Measurements from ENCODE around the gene FAM20C.
"Not testable (repeated sequence)": the region's sequence is repeated elsewhere in the genome, so short reads cannot be mapped to it uniquely, and the experiment has no call there.

Gene FAM20C

GRCh38 chr7:228610-229009, 36.2 kb downstream of the FAM20C start:
- no peak for DNase-seq (ENCODE audit: low spot score)

GRCh38 chr7:229184-229964, 37.0 kb downstream of the FAM20C start:
- DNase-seq (ENCODE audit: low spot score), result no peak

- DNase-seq (ENCODE audit: low spot score), result no peak
These were observed 37.9 kb downstream of the FAM20C start for GRCh38 chr7:230274-230673.

- no peak for DNase-seq (ENCODE audit: low spot score)
These were observed 38.9 kb downstream of the FAM20C start for GRCh38 chr7:231030-231857.

GRCh38 chr7:231858-232246, 39.5 kb downstream of the FAM20C start:
- DNase-seq (ENCODE audit: low spot score), result no peak

- no peak for DNase-seq (ENCODE audit: low spot score)
These were observed 40.3 kb downstream of the FAM20C start for GRCh38 chr7:232410-233248.

GRCh38 chr7:233249-234035, 41.1 kb downstream of the FAM20C start:
- no peak for DNase-seq (ENCODE audit: low spot score)

GRCh38 chr7:234051-234707, 41.8 kb downstream of the FAM20C start:
- no peak for DNase-seq (ENCODE audit: low spot score)

- no peak for DNase-seq (ENCODE audit: low spot score)
These were observed 42.6 kb downstream of the FAM20C start for GRCh38 chr7:234708-235553.

GRCh38 chr7:235576-236395, 43.4 kb downstream of the FAM20C start:
- no peak for DNase-seq (ENCODE audit: low spot score)

- no peak for DNase-seq (ENCODE audit: low spot score)
These were observed 44.6 kb downstream of the FAM20C start for GRCh38 chr7:236967-237366.

GRCh38 chr7:237385-237784, 45.0 kb downstream of the FAM20C start:
- no peak for DNase-seq (ENCODE audit: low spot score)

GRCh38 chr7:240146-240676, 47.8 kb downstream of the FAM20C start:
- no peak for DNase-seq (ENCODE audit: low spot score)

- DNase-seq (ENCODE audit: low spot score), result no peak
These were observed 48.6 kb downstream of the FAM20C start for GRCh38 chr7:240887-241421.

GRCh38 chr7:241513-241912, 49.1 kb downstream of the FAM20C start:
- DNase-seq (ENCODE audit: low spot score), result no peak

GRCh38 chr7:242826-243579, 50.6 kb downstream of the FAM20C start:
- DNase-seq (ENCODE audit: low spot score), result not testable (repeated sequence)

- DNase-seq (ENCODE audit: low spot score), result not testable (repeated sequence)
These were observed 51.2 kb downstream of the FAM20C start for GRCh38 chr7:243580-243978.

GRCh38 chr7:244974-245373, 52.6 kb downstream of the FAM20C start:
- DNase-seq (ENCODE audit: low spot score), result no peak

All from COLO829 (cell line).